Skeletal muscle tissue (tissue), 4 donors: ENCODE data around the gene MCF2L2. TPM values are rescaled to one million over a fixed set of nuclear protein-coding genes. Genes with fewer than 3 reads are reported as not detected.
"Not testable (repeated sequence)": the region's sequence is repeated elsewhere in the genome, so short reads cannot be mapped to it uniquely, and the experiment has no call there.

Experiments
- H3K27ac ChIP-seq: one replicate; pipeline ENCODE4 v1.7.0; 2013; ENCODE audit warnings: mild to moderate bottlenecking, low read depth, low read length, inconsistent platforms
- H3K27me3 ChIP-seq, 3 donors: one replicate each; pipeline ENCODE4 v1.7.0; 2013; ENCODE audit warnings: low read length in 3 of 3; ENCODE audit not compliant: control insufficient read depth in 3 of 3, insufficient read depth in 3 of 3
- H3K36me3 ChIP-seq, 3 donors: one replicate each; pipeline ENCODE4 v1.7.0; 2013; ENCODE audit warnings: low read length in 3 of 3; ENCODE audit not compliant: control insufficient read depth in 3 of 3, insufficient read depth in 3 of 3
- H3K4me1 ChIP-seq, 3 donors: one replicate each; pipeline ENCODE4 v1.7.0; 2013; ENCODE audit warnings: low read length in 3 of 3, mild to moderate bottlenecking in 3 of 3; ENCODE audit not compliant: control insufficient read depth in 3 of 3, insufficient read depth in 3 of 3
- H3K4me3 ChIP-seq, 3 donors: one replicate each; pipeline ENCODE4 v1.7.0; 2013; ENCODE audit warnings: low read length in 3 of 3
- H3K9ac ChIP-seq, 3 donors: one replicate each; pipeline ENCODE4 v1.7.0; 2013; ENCODE audit warnings: low read length in 3 of 3, mild to moderate bottlenecking in 3 of 3, moderate library complexity in 2 of 3, low read depth in 1 of 3
- H3K9me3 ChIP-seq, 3 donors: one replicate each; pipeline ENCODE4 v1.7.0; 2013; ENCODE audit warnings: low read length in 3 of 3; ENCODE audit not compliant: control insufficient read depth in 3 of 3
- total RNA-seq: library from RNA; depleted of rRNA; stranded (reverse); fragments of >200 nt; gene quantifications from one replicate; pipeline ENCODE4 v1.2.3, GENCODE V29; 2014
- donor health status: Osteomylitis.

Gene MCF2L2
- total RNA-seq, 1 donor from 2014 or later, result under 0.01 TPM

DNA sequence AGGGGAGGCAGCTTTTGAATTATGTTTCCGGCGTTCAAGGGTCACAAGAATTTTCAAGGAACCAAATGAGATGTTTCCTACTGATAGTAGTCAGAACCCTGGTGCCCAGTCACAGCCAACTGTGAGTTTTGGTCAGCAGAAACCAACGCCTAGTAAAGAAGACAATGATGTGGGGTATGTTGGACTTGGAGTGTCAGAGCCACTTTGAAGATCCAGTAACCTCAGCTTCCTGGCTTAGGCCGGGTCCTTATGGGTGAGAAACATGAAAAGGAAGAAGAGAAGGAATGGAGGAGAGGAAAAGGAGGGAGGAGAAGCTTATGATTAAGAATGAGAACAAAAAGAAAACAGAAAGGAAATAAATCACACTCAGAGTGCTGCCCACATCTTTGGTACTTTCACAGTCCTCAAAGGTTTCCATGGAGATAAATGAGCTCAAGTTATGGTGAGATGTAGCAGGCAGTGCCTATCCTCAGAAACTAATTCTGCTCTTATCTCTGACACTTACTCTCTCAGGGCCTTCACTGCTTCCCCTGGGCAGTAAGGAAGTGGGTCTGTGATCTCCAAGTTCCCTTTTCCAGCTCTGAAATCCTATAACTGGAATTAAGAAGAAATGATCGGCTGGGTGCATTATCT, 2.0 kb upstream of the MCF2L2 start:
- H3K27me3 ChIP-seq, result peaks cover 0 to 10% (median 10%) of the 10 kb centered on the region in 3 donors
- H3K4me1 ChIP-seq, result peaks cover 6 to 12% (median 12%) of the 10 kb centered on the region in 3 donors
- no peak overlapping the region for H3K27ac ChIP-seq
- H3K4me3 ChIP-seq, result no peak overlapping the region
- no peak overlapping the region for H3K9ac ChIP-seq
- no peaks in the 10 kb centered on the region for H3K36me3 ChIP-seq
- no peaks in the 10 kb centered on the region for H3K9me3 ChIP-seq

DNA sequence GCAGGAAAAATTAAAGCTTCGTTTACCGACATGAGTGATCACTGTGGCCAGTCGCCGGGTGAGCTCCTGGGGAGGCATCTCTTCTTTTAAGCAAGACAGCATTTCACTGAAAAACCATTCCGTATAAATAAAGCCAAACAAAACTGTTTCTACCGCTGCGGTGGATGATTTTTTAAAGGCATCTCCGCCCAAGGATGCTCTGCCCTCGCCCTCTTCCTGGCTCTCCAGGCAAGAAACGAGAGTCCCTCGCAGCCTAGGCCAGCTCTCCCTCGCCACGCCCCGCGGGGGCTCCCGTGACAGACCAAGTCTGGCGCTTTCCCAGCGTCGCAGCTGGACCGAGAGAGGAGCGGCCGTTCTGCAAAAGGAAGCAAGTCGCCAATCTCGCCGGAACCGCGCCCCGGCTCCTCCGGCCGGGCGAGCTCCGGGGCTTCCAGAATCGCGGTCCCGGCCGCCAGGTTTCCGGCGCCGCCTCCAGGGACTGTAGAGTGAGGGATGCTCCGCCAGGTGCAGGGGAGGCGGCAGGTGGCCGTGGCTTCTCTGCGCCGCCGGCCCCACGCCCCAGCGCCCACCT, 458 bp downstream of the MCF2L2 start:
- Histone ChIP-seq H3K27ac (no peak overlapping the region), H3K36me3 (no peaks in the 10 kb centered on the region), H3K9me3 (no peaks in the 10 kb centered on the region), H3K4me1 (peaks cover 6 to 12% (median 12%) of the 10 kb centered on the region in 3 donors), H3K4me3 (peak overlapping the region; percentile 65 to 72 (median 68)), H3K27me3 (peaks cover 0 to 12% (median 10%) of the 10 kb centered on the region in 3 donors), H3K9ac (peak overlapping the region; percentile 40 to 69 (median 65))

DNA sequence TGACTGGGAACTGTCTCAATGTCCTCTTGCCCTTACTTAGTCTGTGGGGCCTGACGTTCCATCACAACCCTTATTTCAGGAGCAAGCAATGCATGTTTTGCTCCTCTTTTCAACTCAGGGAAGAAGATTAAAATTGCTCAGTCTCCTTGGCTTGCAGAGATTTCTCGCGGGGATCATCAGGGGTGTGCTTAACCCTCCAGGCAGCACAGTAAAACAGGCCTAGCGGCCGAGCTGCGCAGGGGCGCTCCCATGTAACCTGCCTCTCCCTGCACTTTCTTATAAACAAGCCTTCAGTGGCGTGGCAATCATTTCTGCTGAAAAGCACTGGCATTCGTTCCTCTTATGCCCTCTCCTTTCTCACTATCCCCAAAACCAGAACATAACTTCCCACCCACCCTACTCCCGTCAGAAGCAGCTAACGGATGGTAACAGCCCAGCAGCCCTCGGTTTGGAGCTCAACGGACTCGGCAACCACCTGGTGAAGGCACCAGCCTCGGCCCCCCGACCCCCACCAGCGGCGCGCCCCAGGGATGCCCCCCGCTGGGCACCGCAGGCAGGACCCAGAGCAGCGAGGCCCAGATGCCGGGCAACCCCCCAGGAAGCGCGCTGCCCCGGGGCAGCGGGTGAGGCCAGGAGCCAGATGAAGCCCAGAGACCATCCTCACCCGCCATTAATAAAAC, 1.1 kb downstream of the MCF2L2 start:
- Histone ChIP-seq H3K4me1 (peaks cover 6 to 12% (median 12%) of the 10 kb centered on the region in 3 donors), H3K27ac (no peak overlapping the region), H3K4me3 (peak overlapping the region; percentile 65 to 72 (median 68)), H3K27me3 (peaks cover 0 to 12% (median 10%) of the 10 kb centered on the region in 3 donors), H3K9me3 (no peaks in the 10 kb centered on the region), H3K36me3 (no peaks in the 10 kb centered on the region), H3K9ac (peak overlapping the region in 1 of 3 donors; percentile 69)

DNA sequence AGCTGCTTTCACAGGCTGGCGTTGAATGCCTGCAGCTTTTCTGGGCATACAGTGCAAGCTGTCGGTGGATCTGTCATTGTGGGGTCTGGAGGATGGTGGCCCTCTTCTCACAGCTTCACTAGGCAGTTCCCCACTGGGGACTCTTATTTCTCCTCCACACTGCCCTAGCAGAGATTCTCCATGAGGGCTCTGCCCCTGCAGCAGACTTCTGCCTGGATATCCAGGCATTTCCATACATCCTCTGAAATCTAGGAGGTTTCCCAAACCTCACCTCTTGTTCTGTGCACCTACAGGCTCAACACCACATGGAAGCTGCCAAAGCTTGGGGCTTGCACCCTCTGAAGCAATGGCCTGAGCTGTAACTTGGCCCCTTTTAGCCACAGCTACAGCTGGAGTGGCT, 9.6 kb downstream of the MCF2L2 start:
- not testable (repeated sequence) for H3K9ac ChIP-seq, H3K36me3 ChIP-seq, H3K4me1 ChIP-seq, H3K4me3 ChIP-seq, H3K27me3 ChIP-seq, H3K27ac ChIP-seq, H3K9me3 ChIP-seq

DNA sequence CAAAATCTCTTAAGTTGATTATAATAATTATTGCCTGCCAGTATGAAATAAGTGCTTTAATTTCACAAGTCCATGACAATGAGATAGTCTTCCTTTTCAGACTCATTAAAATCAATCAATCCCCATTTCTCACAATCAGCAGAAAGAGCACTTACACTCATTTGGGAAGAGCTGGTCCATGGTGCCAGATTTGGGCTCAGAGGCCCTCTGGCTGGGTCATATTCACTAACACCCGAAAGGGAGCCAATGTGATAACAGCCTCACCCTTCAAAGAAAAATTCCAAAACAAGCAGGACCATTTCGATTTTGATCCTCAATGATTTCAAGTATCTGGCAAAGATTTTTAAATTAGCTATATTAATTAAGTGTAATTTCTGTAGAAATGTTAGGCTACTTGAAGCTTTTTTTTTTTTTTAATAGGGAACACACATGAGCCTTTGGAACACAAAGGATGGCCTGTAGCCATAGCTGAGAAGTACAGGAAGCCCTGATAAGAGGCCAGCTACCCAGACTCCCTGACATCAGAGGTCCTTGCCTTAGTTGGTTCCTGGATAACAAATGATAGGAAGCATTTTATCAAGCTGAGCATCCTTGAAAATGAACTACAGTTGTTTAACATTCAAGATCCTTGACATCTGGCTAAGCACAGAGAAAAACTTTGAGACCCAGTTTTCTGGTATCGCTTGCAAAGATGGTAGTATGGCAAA, 17.1 kb downstream of the MCF2L2 start:
- H3K9ac ChIP-seq, result no peak overlapping the region
- H3K27me3 ChIP-seq, result no peaks in the 10 kb centered on the region
- H3K4me1 ChIP-seq, result peaks cover 0 to 10% (median 4%) of the 10 kb centered on the region in 3 donors
- H3K36me3 ChIP-seq, result no peaks in the 10 kb centered on the region
- no peaks in the 10 kb centered on the region for H3K9me3 ChIP-seq
- H3K27ac ChIP-seq, result no peak overlapping the region
- H3K4me3 ChIP-seq, result no peak overlapping the region

DNA sequence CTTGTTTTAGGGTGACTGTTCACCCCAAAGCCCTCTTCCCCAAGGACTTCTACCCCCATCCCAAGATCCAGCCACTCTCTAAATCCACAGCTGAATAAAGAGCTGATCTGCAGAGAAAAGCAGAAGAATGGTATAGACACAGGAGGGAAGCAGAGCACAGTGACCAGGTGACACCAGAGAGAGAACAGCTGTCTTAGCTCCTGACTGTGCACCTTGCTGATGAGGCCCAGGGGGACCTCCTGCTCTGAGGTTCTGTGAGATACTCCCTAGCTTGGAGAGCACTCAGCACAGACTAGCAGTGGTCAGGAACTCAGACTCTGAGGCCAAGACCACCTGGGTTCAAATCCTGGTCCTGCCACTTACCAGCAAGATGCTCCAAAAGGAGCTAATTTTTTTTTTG, 17.7 kb downstream of the MCF2L2 start:
- Histone ChIP-seq H3K9ac (no peak overlapping the region), H3K9me3 (no peaks in the 10 kb centered on the region), H3K4me1 (peaks cover 0 to 10% (median 4%) of the 10 kb centered on the region in 3 donors), H3K36me3 (no peaks in the 10 kb centered on the region), H3K4me3 (no peak overlapping the region), H3K27ac (no peak overlapping the region), H3K27me3 (no peaks in the 10 kb centered on the region)

DNA sequence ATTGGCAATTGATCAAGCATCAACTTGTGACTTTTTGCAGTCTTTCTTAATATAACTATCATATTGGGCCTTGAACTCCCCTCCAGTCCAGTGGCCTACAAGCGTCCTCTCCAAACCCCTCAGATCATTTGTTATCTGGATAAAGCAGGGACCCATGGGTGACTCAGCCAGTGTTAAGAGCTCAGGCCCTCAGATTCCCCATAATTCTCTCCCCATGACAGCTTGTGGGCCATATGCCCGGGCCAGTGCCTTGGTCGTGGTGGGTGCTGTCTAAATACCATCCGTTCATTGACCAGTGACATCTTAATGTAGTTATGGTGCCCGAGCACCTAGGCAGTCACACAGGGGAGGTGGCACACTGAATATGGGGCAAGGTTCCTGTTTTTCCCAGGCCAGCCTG, 18.1 kb downstream of the MCF2L2 start:
- Histone ChIP-seq H3K36me3 (no peaks in the 10 kb centered on the region), H3K4me1 (peaks cover 0 to 10% (median 4%) of the 10 kb centered on the region in 3 donors), H3K27me3 (no peaks in the 10 kb centered on the region), H3K9me3 (no peaks in the 10 kb centered on the region), H3K27ac (no peak overlapping the region), H3K4me3 (no peak overlapping the region), H3K9ac (no peak overlapping the region)

DNA sequence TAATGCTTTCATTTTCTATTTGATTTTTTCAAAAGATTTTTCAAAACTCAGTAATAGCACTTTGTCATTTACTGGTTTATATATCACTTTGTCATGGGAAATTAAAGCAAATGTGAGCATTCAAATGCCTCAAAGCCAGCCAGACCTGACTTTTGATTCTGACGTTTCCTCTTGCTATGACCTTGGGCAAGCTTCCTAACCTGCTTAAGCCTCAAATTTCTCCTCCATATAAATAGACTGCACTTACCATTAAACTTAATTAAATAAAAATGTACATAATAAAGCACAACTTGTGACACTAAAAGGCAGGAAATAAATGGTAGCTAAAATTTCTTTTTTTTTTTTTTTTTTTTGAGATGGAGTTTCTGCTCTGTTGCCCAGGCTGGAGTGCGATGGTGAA, 19.2 kb downstream of the MCF2L2 start:
- Histone ChIP-seq H3K4me3 (no peak overlapping the region), H3K9ac (peak overlapping the region in 1 of 3 donors; percentile 27), H3K27me3 (no peaks in the 10 kb centered on the region), H3K9me3 (no peaks in the 10 kb centered on the region), H3K36me3 (no peaks in the 10 kb centered on the region), H3K27ac (no peak overlapping the region), H3K4me1 (peaks cover 0 to 10% (median 4%) of the 10 kb centered on the region in 3 donors)

DNA sequence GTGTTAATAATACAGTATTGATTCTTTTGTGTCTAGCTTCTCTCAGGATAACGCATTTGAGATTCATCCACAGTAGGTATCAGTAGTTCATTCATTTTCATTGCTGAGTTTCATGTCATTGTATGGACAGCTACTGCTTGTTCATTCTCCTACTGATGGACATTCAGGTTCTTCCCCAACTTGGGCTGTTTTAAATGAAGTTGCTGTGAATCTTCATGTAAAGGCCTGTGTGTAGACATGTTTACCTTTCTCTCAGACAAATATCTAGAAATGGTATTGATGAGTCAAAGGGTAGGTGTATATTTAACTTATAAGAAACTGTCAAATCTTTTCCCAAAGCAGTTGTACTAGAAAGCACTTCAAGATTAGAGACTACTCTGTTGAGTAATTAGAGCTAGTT, 26.7 kb downstream of the MCF2L2 start:
- Histone ChIP-seq H3K9ac (no peak overlapping the region), H3K9me3 (no peaks in the 10 kb centered on the region), H3K27ac (no peak overlapping the region), H3K4me3 (no peak overlapping the region), H3K27me3 (no peaks in the 10 kb centered on the region), H3K4me1 (no peaks in the 10 kb centered on the region), H3K36me3 (no peaks in the 10 kb centered on the region)

DNA sequence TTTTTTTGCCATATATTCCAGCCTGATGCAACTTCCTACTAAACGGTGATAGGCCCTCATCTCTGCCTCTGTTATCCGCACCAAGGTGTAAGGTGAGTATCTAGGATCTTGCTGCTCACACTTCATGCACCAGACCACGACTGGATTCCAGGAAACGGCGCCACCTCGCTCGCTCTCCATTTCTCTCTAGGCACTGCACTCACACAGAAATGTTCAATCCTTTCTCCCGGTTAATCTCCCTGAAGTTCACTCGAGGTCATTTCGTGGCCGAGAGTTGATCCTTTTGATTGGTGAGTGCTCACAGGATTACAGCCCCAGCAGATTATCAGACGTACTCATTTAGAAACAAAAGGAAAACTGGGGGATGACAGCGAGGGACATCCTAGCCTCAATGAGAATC, 28.1 kb downstream of the MCF2L2 start:
- Histone ChIP-seq H3K9me3 (no peaks in the 10 kb centered on the region), H3K9ac (no peak overlapping the region), H3K27me3 (no peaks in the 10 kb centered on the region), H3K4me3 (no peak overlapping the region), H3K4me1 (no peaks in the 10 kb centered on the region), H3K27ac (no peak overlapping the region), H3K36me3 (no peaks in the 10 kb centered on the region)
